Fibroblast of villous mesenchyme (primary cell): ENCODE data around the gene DVL2. TPM values are rescaled to one million over a fixed set of nuclear protein-coding genes. Genes with fewer than 3 reads are reported as not detected.

ENCODE experiments used
- DNase-seq: peaks from one replicate; pipeline ENCODE4 v3.0.0-alpha.2; 2010; ENCODE audit warnings: low read depth
- H3K4me3 ChIP-seq: 2 replicates; pipeline ENCODE4 v1.5.1; 2011; ENCODE audit warnings: low read depth, mild to moderate bottlenecking, low read length
- total RNA-seq: library from RNA; depleted of rRNA; stranded (reverse); fragments of >200 nt; gene quantifications from 2 replicates; pipeline ENCODE4 v1.2.3, GENCODE V29; 2012
- TF ChIP-seq, protein P1 (sequence below): IDR thresholded peaks from 2 replicates; pipeline ENCODE4 v1.5.1; 2012; ENCODE audit warnings: low read depth, mild to moderate bottlenecking, low read length; ENCODE audit not compliant: insufficient read depth

DVL2 gene
- total RNA-seq, 1 donor, result 105 TPM

DNA sequence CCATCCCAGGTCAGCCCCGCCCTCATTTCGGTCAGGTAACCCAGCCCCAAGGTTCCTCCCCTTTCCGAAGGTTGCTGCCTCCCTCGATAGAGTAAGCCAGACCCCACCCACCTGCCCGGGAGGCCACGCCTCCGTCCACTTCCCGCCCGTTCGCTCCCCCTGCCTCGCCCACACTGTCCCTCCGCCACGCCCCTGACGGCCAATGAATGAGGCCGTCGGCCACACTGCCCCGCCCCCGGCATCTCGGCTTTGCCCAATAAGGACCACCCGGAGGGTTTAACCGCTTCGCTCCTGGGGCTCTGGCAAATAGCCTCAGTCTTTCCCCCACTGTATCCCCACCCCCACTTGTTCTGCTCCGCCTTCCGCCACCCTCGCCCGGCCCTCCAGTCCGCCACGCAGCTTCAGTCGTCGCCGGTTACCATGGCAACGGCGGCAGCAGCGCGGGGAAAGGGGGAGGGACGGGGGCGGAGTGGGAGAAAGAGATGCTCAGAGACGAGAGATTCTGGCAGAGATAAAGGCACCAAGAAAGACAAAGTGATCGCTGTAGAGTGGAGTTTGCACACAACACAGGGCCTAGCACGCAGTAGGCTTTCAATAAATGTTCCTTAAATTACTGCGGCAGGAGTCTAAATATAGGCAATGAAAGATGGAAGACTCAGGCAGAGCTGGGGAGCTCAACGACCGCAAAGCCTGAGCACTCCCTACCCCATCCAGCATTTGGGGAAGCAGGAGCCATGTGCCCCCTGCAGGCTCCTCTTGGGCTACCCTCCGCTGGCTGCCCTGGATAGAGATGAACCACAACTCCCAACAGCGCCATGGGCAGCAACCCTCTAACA, 19.8 kb downstream of the DVL2 start:
- TF ChIP-seq, protein P1, sequence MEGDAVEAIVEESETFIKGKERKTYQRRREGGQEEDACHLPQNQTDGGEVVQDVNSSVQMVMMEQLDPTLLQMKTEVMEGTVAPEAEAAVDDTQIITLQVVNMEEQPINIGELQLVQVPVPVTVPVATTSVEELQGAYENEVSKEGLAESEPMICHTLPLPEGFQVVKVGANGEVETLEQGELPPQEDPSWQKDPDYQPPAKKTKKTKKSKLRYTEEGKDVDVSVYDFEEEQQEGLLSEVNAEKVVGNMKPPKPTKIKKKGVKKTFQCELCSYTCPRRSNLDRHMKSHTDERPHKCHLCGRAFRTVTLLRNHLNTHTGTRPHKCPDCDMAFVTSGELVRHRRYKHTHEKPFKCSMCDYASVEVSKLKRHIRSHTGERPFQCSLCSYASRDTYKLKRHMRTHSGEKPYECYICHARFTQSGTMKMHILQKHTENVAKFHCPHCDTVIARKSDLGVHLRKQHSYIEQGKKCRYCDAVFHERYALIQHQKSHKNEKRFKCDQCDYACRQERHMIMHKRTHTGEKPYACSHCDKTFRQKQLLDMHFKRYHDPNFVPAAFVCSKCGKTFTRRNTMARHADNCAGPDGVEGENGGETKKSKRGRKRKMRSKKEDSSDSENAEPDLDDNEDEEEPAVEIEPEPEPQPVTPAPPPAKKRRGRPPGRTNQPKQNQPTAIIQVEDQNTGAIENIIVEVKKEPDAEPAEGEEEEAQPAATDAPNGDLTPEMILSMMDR, result peak; percentile 57
- H3K4me3 ChIP-seq, result peak overlapping the region; percentile 62
- DNase-seq, result peak; percentile 96

DNA sequence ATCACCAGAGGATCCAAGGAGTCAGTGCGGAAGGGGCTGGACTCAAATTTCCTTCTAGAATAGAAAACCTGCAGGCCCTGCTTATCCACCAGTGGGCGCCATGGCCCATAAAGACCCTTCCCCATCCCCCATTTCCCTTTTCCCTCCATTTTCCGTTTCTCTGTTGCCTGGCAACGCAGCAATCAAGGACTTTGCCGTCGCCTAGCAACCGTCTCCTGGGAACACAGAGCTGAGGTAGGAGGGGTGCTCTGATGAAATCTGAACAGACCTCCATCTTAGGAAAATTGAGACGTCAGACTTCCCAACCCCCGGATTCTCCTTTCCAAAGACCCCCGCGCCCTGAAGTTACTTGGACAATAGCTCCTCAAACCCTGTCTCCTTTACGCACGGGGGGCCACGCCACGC, 20.4 kb downstream of the DVL2 start:
- peak overlapping the region; percentile 62 for H3K4me3 ChIP-seq
- TF ChIP-seq, protein P1, result peak; percentile 52
- peak; percentile 81 for DNase-seq

DNA sequence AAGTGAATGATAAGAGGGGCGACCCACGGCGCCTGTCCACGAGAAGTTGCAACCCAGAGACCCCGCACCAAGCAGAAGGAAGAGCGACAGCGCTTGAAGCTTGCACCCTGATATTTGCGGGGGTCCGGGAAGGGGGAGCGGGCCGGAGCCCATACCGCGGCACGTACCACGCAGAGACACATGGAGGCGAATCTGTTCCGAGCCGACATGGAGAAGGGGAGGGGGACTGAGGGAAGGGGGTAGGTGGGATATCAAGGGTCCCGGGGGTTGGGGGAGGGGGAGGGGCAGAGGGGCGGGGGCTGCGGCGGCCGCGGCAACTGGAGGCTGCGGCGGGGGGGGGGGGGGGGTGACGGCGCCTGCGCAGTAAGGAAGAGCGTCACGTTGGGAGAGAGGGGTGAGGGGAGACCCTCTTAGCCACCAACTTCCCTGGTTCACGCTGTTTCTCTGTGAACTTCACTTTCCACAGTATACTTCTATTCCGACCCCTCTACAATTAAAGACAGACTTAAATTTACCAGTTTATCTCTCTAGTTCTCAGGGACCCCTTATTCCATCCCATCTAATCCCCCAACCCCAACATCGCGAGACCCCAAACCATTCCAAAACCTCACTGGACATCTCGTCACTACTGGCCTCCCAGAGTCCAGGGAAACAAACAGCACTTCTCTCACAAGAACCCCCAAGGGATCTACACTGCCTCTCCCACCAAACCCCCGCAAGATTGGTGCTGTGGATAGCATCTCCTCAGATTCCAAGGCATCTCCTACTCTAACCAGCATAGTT, 22.6 kb downstream of the DVL2 start:
- peak overlapping the region; percentile 37 for H3K4me3 ChIP-seq
- TF ChIP-seq, protein P1, result no peak
- DNase-seq, result no peak

DNA sequence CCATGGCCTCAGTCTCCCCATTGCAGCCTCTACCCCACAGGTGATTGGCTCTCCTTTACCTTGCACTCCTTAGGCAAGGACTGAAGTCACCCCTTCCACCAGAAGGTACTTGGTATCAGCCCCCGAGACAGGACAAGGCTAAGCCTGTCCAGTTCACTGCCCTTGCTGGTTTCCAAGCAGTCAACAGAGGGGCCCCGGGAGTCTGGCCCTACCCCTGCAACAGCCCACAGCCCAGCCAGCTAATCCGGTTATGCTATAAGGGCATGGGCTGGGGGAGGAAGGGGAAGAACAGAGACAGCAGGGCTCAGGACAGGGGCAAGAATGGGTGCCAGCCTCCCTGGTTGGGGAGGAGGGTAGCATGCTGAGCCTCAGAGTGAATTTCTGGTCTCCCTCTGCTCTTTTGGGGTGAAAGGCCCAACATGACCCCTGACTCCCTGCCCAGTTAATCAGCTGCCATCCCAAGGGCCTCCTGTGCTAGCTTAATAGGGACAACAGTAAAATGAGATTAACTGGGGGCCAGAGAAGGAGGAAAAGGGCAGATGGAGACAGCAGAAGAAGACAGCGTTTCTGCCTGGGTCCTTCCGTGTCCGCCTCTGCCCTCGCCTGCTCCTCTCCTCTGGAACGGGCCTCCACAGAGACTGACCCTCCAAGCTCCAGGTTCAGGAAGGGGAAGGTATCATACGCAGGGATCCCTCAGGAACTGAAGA, 25.4 kb downstream of the DVL2 start:
- DNase-seq, result no peak
- TF ChIP-seq, protein P1, result no peak
- no peak overlapping the region for H3K4me3 ChIP-seq

DNA sequence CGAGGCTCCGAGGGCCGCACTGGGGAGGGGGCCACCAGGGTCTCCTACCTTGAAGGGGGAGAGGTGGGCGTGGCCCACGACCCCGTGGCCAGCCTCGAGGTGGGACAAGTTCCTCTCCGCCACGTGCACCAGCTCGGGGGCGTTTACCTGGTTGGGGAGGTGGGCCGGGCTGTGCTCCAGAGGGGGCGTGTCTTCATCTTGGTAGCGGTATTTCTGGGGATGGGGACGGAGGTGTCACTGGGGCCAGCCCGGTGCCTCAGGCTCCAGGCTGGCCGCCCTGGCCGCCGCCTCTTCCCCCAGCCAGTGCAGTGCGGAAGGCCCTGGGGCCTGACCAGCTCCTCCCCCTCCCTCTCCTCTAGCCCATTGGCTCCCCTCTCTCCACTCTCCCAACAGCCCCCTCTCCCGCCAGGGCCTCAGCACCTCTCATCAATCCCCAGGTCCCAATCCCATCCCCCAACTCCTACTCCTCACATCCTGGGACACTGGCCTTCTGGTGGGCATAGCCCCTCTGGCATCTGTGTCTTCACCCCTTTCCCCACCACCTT, 26.2 kb downstream of the DVL2 start:
- no peak overlapping the region for H3K4me3 ChIP-seq
- TF ChIP-seq, protein P1, result no peak
- no peak for DNase-seq
